Ishikawa (cell line): ENCODE measurements around the gene HSH2D.

Experiments used
- CEBPB ChIP-seq: IDR thresholded peaks from 2 replicates; pipeline ENCODE4 v1.6.1; 2012
- CREB1 ChIP-seq: IDR thresholded peaks from 2 replicates; pipeline ENCODE4 v1.6.1; 2012; ENCODE audit warnings: low read depth
- EGR1 ChIP-seq: IDR thresholded peaks from 2 replicates; pipeline ENCODE4 v1.6.1; 2012
- EP300 ChIP-seq: IDR thresholded peaks from 2 replicates; pipeline ENCODE4 v1.6.1; 2012; ENCODE audit warnings: borderline replicate concordance
- FOXM1 ChIP-seq: IDR thresholded peaks from 2 replicates; pipeline ENCODE4 v1.6.1; 2012; ENCODE audit warnings: low read depth, borderline replicate concordance
- MAX ChIP-seq: IDR thresholded peaks from 2 replicates; pipeline ENCODE4 v1.6.1; 2012
- NFIC ChIP-seq: IDR thresholded peaks from 2 replicates; pipeline ENCODE4 v1.6.1; 2012
- RAD21 ChIP-seq: IDR thresholded peaks from 2 replicates; pipeline ENCODE4 v1.6.1; 2012; ENCODE audit warnings: low read depth
- REST ChIP-seq: IDR thresholded peaks from 2 replicates; pipeline ENCODE4 v1.6.1; 2012; ENCODE audit warnings: low read depth, mild to moderate bottlenecking
- TAF1 ChIP-seq: IDR thresholded peaks from 2 replicates; pipeline ENCODE4 v1.6.1; 2012; ENCODE audit warnings: low read depth, mild to moderate bottlenecking
- TCF12 ChIP-seq: IDR thresholded peaks from 2 replicates; pipeline ENCODE4 v1.6.1; 2012; ENCODE audit warnings: low read depth
- TEAD4 ChIP-seq: IDR thresholded peaks from 2 replicates; pipeline ENCODE4 v1.6.1; 2012
- USF1 ChIP-seq: IDR thresholded peaks from 2 replicates; pipeline ENCODE4 v1.6.1; 2012
- YY1 ChIP-seq: IDR thresholded peaks from 2 replicates; pipeline ENCODE4 v1.6.1; 2012; ENCODE audit warnings: low read depth
- ZBTB7A ChIP-seq: IDR thresholded peaks from 2 replicates; pipeline ENCODE4 v1.6.1; 2012; ENCODE audit warnings: low read depth

The HSH2D gene

GRCh38 chr19:16156904-16157303 is 13.4 kb downstream of the HSH2D start:
- TF ChIP-seq MAX (no peak), FOXM1 (no peak), CREB1 (no peak), USF1 (no peak), RAD21 (no peak), YY1 (no peak), TEAD4 (no peak), EP300 (no peak), EGR1 (no peak), ZBTB7A (no peak), TCF12 (no peak), TAF1 (no peak), NFIC (no peak)

- TF ChIP-seq ZBTB7A = no peak
- TF ChIP-seq NFIC = no peak
- no peak for TF ChIP-seq RAD21
- TF ChIP-seq EP300 = no peak
- no peak for TF ChIP-seq TEAD4
- no peak for TF ChIP-seq EGR1
- TF ChIP-seq MAX = no peak
These were observed 14.1 kb downstream of the HSH2D start for GRCh38 chr19:16157601-16158000.

- TF ChIP-seq CREB1 (no peak), TCF12 (no peak), ZBTB7A (no peak), CEBPB (no peak), FOXM1 (no peak), MAX (no peak), TEAD4 (no peak), REST (no peak), YY1 (no peak), USF1 (no peak), EP300 (no peak), NFIC (no peak)
These were observed 16.2 kb downstream of the HSH2D start for GRCh38 chr19:16159655-16160054.

- TF ChIP-seq ZBTB7A (no peak), RAD21 (no peak), REST (no peak), CEBPB (no peak), MAX (no peak), TEAD4 (no peak), USF1 (no peak), CREB1 (no peak)
These were observed 17.0 kb downstream of the HSH2D start for GRCh38 chr19:16160445-16160942.

GRCh38 chr19:16160943-16161560 is 17.6 kb downstream of the HSH2D start:
- no peak for TF ChIP-seq REST
- TF ChIP-seq NFIC = no peak
- no peak for TF ChIP-seq FOXM1
- TF ChIP-seq CEBPB = no peak
- no peak for TF ChIP-seq MAX
- TF ChIP-seq EGR1 = no peak
- TF ChIP-seq USF1 = no peak
- TF ChIP-seq EP300 = no peak
- no peak for TF ChIP-seq RAD21
- TF ChIP-seq TCF12 = no peak
- no peak for TF ChIP-seq YY1
- TF ChIP-seq TEAD4 = no peak
- no peak for TF ChIP-seq CREB1
- no peak for TF ChIP-seq TAF1
